Tibial nerve (tissue), 4 donors: ENCODE measurements around the gene CD302.

Source experiments
- CTCF ChIP-seq, 5 experiments: fragments of 200-600 bp in 3 of 5; fragments of 450-650 bp in 2 of 5; sonication (generic) in 3 of 5; IDR thresholded peaks; one replicate each; pipeline ENCODE4 v1.5.1; 2016 to 2019; ENCODE audit warnings: antibody characterized with exemption in 5 of 5, mild to moderate bottlenecking in 3 of 5, moderate library complexity in 2 of 5
- EP300 ChIP-seq, 2 donors: sonication (generic); formaldehyde crosslinking; IDR thresholded peaks; one replicate each; pipeline ENCODE4 v1.6.1; 2017; ENCODE audit warnings: antibody characterized with exemption in 2 of 2, mild to moderate bottlenecking in 1 of 2
- POLR2A ChIP-seq, 2 donors: fragments of 450-650 bp; IDR thresholded peaks; one replicate each; pipeline ENCODE4 v1.6.1; 2017; ENCODE audit warnings: antibody characterized with exemption in 2 of 2, mild to moderate bottlenecking in 2 of 2, moderate library complexity in 2 of 2

GRCh38 chr2:159775021-159775420 is 23.0 kb downstream of the CD302 start:
- TF ChIP-seq CTCF (IDR thresholded peaks at IDR 0.05) (no peak), EP300 (IDR thresholded peaks at IDR 0.05) (no peak), POLR2A (IDR thresholded peaks at IDR 0.05) (no peak)
